HG02938 (cell line): ENCODE results near the gene ARL3.
"Not testable (repeated sequence)": the region's sequence is repeated elsewhere in the genome, so short reads cannot be mapped to it uniquely, and the experiment has no call there.

Experiments used
- ATAC-seq: cut with Tn5 transposase; IDR thresholded peaks from one replicate; pipeline ENCODE4 v1.9.1; 2021; ENCODE audit warnings: mild to moderate bottlenecking, moderate library complexity; ENCODE audit not compliant: unreplicated experiment

The ARL3 gene

DNA sequence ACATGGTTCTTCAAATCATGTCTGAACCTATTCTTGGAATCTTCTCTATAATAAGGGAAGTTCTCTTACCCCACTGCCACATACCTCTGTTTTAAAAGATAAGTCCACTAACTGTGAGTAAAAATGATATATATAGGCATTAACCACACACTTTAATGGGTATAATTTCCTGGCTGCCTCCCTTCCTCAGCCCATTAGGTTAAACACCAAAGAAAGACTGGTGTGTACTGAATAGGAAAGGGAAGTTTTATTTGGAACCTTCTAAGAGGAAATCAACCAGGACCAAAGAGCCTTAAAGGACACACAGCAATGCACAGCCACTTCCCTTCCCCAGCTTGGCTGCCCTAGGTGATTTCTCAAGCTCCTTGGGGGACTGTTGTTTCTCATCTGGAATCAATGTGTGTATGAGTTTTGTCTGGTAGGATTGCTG is 24.5 kb upstream of the ARL3 start:
- ATAC-seq, result no peak

DNA sequence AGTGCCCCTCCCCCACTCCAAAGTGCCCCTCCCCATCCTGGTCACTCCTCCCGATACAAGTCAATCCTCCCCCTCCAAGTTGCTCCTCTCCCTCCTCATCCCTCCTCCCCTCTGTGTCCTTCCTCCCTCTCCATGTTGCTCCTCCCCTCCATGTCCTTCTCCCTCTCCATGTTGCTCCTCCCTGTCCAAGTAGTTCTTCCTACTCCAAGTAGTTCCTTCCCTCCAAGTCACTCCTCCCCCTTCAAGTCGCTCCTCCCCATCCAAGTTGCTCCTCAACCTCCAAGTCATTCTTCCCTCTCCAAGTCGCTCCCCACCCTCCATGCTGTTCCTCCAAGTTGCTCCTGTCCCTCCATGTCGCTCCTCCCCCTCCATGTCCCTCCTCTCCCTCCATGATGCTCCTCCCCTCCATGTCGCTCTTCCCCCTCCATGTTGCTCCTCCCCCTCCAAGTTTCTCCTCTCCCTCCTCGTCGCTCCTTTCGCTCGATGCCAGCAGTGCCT is 20.9 kb upstream of the ARL3 start:
- no peak for ATAC-seq

DNA sequence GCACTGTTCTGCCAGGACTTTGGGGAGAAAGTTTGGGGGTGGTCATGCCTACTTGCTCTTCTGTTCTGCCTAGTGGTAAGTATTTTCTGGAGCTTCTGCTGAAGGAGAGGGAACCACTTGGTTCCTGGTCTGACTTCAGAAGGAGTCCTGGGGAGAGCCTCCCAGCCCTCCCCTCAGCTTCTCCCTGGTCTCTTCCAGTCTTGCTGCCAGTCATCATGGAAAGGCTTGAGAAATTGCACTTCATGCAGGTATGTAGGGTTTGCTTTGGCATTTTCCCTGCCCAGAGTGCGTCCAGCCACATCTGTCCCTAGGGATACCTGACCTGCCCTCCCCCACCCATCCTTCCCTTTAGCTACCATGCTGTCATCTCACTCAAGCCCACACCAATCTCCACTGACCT is 18.5 kb upstream of the ARL3 start:
- no peak for ATAC-seq

DNA sequence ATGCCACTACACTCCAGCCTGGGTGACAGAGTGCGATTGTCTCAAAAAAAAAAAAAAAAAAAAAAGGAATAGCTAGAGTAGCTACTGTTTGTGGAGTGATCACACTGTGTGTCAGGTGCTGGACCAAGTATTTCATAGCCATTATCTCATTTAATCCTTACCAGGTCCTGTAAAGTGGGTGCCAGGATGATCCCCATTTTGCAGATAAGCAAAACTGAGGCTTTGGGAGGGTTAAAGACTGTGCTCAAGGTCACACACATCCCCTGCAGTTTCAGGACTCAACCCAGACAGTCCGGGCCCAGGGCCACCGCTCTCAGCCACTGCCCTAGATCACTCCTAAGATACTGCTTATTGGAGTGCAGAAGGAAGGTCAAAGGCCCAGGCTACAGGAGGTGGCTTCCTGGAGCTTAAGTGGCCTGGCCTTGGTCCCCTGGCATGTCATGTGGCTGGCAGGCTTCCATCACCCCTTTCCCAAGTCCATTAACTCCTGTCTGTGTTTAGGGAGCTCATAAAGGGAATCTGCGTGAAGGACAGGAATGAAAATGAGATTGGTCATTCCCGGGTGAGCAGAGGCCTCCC is 17.1 kb upstream of the ARL3 start:
- no peak for ATAC-seq

DNA sequence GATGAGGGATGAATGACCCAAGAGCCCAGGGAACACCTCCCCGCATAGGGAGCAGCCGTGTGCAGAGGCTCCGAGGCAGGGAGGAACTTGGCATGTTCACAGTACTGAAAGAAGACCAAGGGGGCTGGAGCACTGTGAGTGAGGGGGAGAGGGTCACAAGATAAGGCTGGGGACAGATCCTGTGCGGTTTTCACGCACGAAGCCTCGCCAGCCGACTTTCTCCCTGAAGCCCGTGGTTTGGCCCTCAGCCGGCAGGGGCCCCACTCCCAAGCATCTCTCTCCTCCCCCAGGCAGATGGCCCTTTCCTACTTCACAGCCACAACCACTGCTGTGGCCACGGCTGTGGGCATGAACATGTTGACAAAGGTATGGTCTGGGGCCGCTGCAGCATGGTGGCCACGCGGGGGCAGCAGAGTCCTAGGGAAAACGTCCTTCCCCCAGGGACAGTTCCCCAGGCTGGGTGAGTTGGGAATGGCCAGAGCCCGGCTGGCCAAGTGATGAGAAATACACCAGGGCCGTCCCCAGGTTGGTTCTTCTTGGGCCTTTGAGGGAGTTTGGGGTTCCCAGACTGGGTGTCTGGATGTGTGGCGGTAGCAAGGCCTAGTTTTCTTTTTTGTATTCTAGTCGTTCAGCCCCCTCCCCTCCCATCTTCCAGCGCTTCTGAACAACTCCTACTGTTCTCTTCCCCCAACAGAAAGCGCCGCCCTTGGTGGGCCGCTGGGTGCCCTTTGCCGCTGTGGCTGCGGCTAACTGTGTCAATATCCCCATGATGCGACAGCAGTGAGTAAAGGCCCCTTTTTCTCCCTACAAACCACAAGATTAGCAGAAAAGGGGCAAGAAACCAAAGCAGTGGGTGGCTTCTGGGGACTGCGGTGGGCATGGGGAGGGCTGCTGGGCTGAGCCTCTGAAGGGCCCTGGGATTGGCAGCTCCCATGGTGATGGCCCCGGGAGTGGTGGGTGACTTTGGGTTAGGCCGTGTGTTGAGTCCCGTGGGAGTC is 15.1 kb upstream of the ARL3 start:
- no peak for ATAC-seq

DNA sequence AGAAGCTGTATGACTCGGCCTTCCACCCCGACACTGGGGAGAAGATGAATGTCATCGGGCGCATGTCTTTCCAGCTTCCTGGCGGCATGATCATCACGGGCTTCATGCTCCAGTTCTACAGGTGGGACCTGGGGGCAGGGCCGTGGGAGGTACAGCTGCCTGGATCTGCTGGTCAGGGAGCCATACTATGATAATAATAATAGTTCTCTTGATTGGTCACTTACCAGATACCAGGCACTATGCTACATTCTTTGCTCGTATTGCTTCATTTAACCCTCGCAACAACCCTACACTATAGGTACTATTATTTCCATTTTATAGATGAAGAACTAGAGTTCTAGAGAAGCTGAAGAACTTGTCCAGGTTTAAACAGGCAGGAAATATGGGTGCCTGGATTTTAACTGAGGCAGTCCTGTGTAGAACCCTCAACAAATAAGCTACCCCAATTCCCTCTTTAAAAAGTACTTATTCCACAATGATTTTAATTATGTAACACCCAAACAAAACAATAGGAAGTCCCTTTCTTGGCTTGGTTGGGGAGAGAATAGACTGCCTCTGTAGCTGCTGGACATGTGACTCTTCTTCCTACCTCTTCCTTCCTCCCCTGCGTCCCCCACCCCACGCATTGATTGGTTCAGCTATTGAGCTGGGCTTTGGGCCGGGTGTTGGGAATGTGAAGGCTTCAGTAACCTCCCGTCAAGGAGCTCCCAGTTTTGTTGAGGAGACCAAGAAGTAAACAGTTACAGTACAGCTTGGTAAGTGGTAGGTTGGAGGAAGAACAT is 13.0 kb upstream of the ARL3 start:
- no peak for ATAC-seq

DNA sequence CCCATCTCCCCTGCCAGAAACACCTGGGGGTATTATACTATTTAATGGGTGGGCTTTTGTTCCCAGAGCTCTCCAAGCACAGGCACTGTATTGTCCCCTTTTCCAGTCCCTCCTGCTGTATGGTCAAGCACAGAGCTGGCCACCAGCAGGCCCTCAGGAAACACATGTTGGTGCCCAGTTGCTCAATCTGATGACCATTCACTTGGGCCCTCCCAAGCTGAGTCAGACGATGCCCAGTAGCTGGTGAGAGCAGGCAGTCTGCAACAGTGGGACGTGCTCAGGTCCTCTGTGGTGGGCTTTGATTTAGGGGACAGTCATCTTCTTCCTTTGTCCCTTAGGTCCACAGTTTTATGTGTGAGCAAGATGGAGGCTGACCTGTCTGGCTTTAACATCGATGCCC is 12.1 kb upstream of the ARL3 start:
- ATAC-seq, result no peak

DNA sequence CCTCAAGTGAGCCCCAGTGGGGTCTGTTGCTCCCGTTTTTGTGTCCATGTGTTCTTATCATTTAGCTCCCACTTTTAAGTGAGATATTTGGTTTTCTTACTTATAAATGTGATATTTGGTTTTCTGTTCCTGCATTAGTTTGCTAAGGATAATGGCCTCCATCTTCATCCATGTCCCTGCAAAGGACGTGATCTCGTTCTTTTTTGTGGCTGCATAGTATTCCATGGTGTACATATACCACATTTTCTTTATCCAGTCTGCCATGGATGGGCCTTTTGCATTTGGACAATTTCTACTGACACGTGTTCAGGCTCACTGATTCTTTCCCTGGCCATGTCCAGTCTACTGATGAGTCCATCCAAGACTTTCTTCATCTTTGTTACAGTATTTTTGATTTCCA is 9.8 kb upstream of the ARL3 start:
- no peak for ATAC-seq

DNA sequence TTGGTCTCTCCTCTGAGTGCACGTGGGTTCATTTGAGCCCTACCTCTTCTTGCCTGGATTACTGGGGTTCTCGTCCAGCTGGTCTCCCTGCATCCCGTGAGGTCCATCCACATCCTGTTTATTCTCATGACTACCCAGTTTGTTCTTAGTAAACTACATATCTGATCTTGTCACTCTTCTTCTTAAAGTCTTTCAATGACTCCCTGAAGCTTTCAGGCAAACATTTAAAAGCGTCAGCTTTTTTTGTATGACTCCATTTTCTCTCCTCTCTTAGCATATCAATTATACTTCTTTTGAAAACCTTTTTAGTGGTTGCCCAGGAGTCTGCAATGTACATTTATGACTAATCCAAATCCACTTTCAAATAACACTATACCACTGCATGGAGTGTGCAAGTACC is 7.8 kb upstream of the ARL3 start:
- no peak for ATAC-seq

DNA sequence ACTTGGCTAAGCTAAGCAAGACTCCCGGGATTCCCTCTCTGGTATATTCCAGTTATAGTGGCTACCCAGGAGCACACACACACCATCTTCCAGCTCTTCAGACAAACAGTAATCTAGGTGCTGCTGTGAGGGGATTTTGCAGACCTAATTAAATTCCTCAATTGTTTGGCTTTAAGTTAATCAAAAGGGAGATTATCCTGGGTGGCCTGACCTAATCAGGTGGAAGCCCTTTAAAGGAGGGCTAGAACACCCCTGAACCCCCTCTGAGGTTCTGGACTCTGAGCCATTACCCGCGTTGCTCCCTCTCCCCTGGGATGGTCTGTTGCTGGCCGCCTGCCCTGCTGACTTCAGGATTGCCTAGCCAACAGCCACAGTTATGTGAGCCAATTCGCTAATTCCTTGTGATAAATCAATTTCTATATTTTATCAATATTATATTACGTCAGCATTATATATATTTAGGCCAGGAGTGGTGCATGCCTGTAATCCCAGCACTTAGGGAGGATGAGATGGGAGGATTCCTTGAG is 6.6 kb upstream of the ARL3 start:
- ATAC-seq, result no peak

DNA sequence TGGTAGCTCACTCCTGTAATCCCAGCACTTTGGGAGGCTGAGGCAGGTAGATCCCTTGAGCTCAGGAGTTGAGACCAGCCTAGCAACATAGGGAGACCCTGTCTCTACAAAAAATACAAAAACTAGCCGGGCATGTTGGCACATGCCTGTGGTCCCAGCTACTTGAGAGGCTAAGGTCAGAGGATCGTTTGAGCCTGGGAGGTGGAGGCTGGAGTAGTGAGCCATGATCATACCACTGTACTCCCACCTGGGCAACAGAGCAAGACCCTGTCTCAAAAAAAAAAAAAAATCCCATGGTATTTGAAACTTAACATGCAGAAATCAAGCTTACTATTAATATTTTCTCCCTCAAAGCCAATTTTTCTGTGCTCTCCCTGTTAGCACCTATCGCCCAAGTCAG is 6.1 kb upstream of the ARL3 start:
- ATAC-seq, result no peak

DNA sequence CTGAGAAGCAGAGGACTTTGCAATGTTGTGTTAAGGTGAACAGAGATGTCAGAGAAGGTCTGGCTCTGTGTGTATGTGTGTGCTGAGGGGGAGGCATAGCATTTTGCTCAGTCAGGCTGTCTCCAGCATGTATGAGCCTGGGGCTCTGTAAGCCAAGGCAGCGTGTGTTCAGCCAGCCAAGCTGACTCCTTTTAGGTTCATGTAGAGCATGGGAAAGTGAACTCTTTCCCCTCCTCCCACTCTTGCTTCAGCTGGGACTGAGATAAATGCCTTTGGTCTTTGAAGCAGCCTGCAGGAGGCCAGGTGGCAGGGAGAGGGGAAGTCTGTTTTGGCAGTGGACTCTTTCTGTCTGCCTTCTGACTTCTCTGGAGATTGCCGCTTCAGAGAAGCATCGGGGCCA is 4.0 kb upstream of the ARL3 start:
- no peak for ATAC-seq

DNA sequence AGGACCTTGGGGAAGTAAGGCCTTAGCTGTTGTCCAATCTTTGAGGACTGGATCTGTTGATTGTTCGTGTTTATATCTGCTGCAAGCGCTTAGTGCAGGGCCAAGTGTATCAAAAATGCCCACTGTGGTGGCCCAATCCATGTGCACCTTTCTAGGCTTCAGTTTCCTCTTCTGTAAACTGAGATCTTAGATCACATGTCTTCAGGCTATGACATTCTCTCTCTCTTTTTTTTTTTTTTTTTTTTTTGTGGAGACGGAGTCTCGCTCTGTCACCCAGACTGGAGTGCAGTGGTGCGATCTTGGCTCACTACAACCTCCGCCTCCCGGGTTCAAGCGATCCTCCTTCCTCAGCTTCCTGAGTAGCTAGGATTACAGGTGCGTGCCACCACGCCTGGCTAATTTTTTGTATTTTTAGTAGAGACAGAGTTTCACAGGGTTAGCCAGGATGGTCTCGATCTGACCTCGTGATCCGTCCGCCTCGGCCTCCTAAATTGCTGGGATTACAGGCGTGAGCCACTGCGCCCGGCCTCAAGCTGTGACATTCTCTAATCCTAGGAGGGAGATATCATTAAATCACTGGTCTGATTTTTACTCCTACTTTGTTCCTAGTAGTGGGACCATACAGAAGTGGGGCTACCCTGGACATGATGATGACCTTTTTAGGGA is 2.8 kb upstream of the ARL3 start:
- ATAC-seq, result not testable (repeated sequence)

DNA sequence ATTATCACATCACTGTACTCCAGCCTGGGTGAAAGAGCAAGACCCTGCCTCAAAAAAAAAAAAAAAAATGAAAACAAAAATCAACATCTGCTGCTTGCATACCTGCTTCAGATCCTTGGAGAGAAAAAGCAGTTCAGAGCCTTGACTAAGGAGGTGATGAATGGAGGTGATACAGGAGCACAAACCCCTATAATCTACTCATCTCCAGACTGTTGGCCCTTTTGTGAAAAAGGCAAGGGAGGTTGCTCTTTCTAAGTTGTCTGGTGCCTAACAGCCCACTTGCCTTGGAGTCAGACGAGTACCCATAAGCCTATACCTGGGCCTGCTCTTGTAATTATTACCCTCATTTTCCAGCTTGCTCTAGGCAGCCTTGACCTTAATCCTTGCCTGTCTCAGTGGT is 1.7 kb upstream of the ARL3 start:
- no peak for ATAC-seq

DNA sequence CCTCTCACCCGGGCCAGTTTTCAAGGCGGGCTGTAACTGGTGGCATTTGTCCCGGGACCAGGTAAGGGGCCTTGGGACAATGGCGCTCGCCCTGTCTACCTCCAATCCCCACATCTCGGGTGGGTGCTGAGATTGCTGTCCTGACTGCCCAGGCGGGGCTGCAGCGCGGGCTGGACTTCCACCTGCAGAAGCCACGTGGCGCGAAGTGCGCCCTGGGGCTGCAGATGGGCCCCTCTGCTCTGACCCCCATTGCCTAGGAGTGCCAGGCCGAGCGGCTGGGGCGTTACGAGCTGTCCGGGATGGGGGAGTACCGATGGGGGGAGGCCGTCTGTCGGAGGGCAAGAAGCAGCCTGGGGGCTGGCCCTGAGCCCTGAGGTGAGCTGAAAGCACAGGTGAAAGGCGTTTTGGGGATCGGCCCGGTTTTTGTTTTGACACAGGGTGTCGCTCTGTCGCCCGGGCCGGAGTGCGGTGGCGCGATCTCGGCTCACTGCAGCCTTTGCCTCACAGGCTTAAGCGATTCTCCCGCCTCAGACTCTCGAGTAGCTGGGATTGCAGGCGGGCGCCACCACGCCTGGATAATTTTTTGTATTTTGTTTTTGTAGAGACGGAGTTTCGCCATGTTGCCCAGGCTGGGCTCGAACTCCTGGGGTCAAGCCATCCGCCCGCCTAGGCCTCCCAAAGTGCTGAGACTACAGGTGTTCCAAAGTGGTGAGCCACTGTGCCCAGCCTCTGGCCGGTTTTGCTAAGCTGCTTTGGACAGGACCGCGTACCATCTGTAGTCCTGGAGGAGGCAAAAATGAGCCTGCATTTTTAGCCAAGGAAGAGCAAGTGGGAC is 641 bp upstream of the ARL3 start, which contains the start of gene SFXN2:
TSS of gene SFXN2 (plus strand) at position 16 of the 835 bp plus-strand sequence. CDS start 12,001 bp downstream, outside the sequence.
- ATAC-seq, result peak; percentile 7

DNA sequence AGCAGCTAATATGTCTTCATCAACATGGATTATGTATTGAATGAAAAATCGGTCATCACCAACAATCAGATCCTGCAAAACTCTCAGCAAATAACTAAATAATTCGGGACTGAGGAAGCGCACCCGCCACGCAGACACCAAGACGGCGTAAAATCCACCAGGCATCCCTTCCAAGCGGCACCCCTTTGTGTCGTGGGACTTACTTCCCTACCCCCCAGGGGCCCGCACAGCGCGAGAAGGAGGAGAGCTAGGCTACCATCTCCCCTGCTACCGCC is 721 bp downstream of the ARL3 start:
- ATAC-seq, result no peak

DNA sequence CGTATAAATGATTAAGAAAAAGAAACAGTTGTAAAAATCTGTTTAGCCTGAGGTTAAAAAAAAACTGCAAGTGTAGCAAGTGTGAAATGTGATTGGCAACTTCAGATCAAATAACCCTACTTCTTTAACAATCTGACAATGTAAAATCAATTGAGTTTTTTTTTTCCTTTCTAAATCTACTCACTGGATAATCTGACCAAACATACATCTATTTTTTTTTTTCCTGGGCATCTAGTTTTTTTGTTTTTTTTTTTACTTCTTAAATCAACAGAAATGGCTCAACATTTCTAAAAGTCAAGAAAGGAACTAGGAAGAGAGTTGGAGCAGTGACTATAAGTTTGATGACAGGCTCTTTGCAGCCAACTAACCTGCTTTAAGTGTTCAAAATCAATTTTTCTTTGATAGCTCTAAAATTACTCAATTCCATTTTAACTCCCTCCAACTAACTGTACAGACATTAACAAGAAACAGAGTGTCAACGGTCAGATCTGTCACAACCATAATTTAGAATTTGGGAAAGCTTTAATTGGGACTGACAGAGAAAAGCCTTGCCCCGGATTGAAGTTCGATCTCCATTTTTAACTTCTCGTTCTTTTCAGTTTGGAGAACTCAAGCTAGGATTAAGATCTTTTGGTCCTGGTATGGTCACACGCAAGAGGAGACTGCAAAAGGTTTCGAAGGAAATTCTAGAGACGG is 1.2 kb downstream of the ARL3 start:
- ATAC-seq, result no peak

DNA sequence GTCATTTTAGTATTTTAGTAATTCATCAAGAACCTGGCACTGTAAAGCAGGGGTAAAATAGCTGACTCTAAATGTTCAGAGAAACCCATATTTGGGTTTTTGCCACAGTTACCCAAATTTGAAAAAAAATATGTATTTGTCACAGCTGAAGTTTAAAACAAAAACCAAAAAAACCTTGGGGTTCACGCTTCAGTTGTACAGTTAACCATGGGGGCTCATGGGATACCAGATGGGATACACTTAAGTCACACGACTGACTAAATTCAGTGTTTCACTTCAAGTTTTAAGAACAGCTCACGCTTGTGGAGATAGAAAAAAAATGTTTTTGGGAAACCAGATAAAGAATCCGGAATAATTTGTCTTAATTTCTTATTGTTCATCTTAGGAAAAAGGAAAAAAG is 2.1 kb downstream of the ARL3 start:
- ATAC-seq, result no peak

DNA sequence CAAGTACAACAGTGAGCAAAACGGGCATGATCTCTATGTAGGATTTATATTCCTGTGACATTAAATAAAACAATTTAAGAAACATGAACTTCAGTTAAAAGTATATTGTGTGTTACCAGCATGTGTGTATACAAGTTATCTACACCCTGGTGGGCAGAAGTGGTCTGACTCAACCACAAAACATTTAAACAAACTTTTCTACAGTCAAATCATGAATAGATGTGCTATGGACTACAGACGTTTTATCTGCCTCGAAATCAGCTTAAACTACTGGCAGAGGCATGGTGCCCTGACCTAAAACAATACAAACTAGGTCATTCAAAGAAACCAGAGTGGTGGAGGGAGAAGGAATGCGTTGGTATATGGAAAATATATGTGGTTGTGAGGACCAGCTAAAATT is 3.6 kb downstream of the ARL3 start:
- no peak for ATAC-seq
